ENCODE measurements around the gene ASCC3. TPM values are rescaled to one million over a fixed set of nuclear protein-coding genes. Genes with fewer than 3 reads are reported as not detected.
"Not testable (repeated sequence)": the region's sequence is repeated elsewhere in the genome, so short reads cannot be mapped to it uniquely, and the experiment has no call there.

ASCC3 gene
- total and polyA plus RNA-seq, 12 donors = 3.1 to 46.2 (median 32.4) TPM

DNA sequence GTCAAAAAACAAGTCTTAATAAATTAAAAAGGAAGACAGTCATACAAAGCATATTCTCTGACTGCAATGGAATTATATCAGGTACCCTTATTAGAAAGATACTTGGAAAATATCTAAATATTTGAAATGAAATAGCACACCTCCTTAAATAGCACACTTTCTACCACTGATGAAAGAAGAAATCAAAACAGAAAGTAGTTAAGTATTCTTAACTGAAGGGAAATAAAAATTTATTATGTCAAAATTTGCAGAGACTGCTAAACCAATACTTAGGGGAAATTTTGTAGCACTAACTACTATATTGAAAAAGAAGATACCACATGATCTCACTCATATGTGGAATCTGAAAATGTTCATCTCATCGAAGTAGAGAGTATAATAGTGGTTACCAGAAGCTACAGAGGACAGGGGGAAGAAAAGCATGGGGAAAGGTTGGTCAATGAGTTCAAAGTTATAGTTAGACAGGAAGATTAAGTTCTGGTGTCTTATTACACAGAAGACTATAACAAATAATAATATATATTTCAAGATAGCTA lies 112.2 kb downstream of the ASCC3 start:
- no peaks in the 10 kb centered on the region for H3K27me3 ChIP-seq
- intact Hi-C loops (cut with DNase I) = no loop called here
- no peaks in the 10 kb centered on the region for H3K4me1 ChIP-seq (replicated peaks in 1 of 2)
- TF ChIP-seq POLR2A (IDR thresholded peaks at IDR 0.05) = no peak
- TF ChIP-seq, protein P1, sequence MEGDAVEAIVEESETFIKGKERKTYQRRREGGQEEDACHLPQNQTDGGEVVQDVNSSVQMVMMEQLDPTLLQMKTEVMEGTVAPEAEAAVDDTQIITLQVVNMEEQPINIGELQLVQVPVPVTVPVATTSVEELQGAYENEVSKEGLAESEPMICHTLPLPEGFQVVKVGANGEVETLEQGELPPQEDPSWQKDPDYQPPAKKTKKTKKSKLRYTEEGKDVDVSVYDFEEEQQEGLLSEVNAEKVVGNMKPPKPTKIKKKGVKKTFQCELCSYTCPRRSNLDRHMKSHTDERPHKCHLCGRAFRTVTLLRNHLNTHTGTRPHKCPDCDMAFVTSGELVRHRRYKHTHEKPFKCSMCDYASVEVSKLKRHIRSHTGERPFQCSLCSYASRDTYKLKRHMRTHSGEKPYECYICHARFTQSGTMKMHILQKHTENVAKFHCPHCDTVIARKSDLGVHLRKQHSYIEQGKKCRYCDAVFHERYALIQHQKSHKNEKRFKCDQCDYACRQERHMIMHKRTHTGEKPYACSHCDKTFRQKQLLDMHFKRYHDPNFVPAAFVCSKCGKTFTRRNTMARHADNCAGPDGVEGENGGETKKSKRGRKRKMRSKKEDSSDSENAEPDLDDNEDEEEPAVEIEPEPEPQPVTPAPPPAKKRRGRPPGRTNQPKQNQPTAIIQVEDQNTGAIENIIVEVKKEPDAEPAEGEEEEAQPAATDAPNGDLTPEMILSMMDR (IDR thresholded peaks at IDR 0.05) = no peak
- no peaks in the 10 kb centered on the region for H3K9me3 ChIP-seq (replicated peaks in 1 of 3)
- 89 to 96% (median 94%) methylated on average over 1 of the region's 1 CpG for WGBS, 4 donors
- DNase-seq = no peak
- no peak overlapping the region for H3K27ac ChIP-seq
- no peak overlapping the region for H3K4me3 ChIP-seq
- H3K36me3 ChIP-seq (replicated peaks in 1 of 2) = no peaks in the 10 kb centered on the region

DNA sequence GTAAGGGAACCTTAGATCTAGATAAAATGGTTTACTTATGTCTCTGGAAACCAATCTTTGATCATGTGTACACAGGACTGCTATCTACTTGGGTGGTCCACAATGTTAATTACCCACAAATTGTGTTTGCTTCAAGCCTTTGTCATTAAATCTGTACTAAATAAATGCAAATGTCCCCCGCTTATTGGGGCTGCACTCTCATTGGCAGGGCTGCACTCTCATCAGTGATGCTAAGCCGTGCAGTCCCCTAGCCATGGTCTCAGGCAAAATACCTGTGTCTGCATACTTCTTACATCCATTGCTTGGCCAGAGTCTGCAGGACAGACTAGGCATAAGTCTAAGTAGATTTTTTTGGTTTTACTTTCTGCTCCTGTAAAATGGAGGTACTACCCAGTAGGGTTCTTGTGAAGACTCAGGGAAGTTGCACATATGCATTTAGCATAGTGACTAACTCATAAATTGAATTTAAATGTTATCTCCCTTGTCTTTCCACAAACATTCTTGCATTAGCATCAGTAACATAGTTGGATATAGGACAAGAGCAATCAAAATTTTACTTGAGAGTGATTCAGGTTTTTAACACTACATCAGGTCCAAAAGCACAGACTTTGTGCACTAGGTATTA lies 117.4 kb downstream of the ASCC3 start:
- WGBS, 4 donors = 95 to 100% (median 99%) methylated on average over 2 of the region's 2 CpGs
- intact Hi-C loops (cut with DNase I) = no loop called here
- H3K4me3 ChIP-seq = no peak overlapping the region
- H3K36me3 ChIP-seq (replicated peaks in 1 of 2) = no peaks in the 10 kb centered on the region
- DNase-seq = no peak
- no peaks in the 10 kb centered on the region for H3K27me3 ChIP-seq
- H3K27ac ChIP-seq = no peak overlapping the region
- no peaks in the 10 kb centered on the region for H3K9me3 ChIP-seq (replicated peaks in 1 of 3)
- no peaks in the 10 kb centered on the region for H3K4me1 ChIP-seq (replicated peaks in 1 of 2)
- TF ChIP-seq, protein P1 (IDR thresholded peaks at IDR 0.05) = no peak
- TF ChIP-seq POLR2A (IDR thresholded peaks at IDR 0.05) = no peak

DNA sequence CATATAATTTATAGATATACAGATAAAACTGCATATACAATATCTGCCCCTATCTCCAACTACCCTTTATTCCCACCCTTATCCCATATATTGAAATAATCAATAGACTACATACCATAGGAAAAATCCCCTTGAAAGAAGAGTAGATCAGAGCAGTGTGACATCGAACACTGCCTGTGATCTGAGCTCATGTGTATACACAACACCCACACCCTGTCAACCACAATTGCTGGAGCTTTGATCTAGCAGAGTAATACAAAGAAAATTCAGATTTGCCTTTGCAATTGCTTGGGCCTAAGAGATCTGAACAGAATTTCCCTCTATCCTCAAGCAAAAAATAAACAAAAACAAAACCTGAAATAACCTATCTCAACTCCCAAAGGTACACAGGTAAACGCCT lies 119.3 kb downstream of the ASCC3 start:
- DNase-seq = no peak
- Histone ChIP-seq H3K27me3 (no peaks in the 10 kb centered on the region), H3K9me3 (replicated peaks in 1 of 3) (no peaks in the 10 kb centered on the region), H3K36me3 (replicated peaks in 1 of 2) (no peaks in the 10 kb centered on the region), H3K4me3 (no peak overlapping the region), H3K27ac (no peak overlapping the region), H3K4me1 (replicated peaks in 1 of 2) (no peaks in the 10 kb centered on the region)
- TF ChIP-seq, protein P1 (IDR thresholded peaks at IDR 0.05) = no peak
- TF ChIP-seq POLR2A (IDR thresholded peaks at IDR 0.05) = no peak
- intact Hi-C loops (cut with DNase I) = no loop called here
- WGBS, 4 donors = 93 to 99% (median 94%) methylated on average over 2 of the region's 2 CpGs

DNA sequence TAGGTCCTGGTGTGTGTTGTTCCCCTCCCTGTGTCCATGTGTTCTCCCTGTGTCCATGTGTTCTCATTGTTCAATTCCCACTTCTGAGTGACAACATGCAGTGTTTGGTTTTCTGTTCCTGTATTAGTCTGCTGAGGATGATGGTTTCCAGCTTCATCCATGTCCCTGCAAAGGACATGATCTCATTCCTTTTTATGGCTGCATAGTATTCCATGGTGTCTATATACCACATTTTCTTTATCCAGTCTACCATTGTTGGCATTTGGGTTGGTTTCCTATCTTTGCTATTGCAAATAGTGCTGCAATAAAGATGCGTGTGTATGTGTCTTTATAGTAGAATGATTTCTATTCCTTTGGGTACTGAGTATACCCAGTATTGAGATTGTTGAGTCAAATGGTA lies 122.7 kb downstream of the ASCC3 start:
- H3K27ac ChIP-seq; H3K4me3 ChIP-seq; H3K4me1 ChIP-seq (replicated peaks in 1 of 2); H3K9me3 ChIP-seq (replicated peaks in 1 of 3); H3K27me3 ChIP-seq; DNase-seq; intact Hi-C loops (cut with DNase I); H3K36me3 ChIP-seq (replicated peaks in 1 of 2): not testable (repeated sequence)
- 99 to 100% (median 100%) methylated on average over 1 of the region's 1 CpG for WGBS, 4 donors

DNA sequence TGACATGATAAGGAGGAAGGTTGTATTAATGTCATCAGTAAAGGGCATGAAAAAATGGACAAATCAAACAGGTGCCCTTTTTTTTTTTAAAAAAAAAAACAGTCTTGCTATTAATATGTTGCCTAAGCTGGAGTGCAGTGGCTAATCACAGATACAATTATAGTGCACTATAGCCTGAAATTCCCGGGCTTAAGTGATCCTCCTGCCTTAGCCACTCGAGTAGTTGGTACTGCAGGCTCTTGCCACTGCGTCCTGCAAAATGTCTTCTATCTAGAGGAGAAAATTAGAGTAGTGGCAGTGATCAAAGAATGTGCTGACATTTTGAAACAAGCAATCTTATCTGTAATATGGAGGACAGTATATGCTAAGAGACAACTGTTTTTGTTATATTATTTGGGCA lies 127.7 kb downstream of the ASCC3 start:
- 91 to 97% (median 95%) methylated on average over 3 of the region's 3 CpGs for WGBS, 4 donors
- no peak overlapping the region for H3K27ac ChIP-seq
- intact Hi-C loops (cut with DNase I) = no loop called here
- no peak overlapping the region for H3K4me3 ChIP-seq
- no peaks in the 10 kb centered on the region for H3K27me3 ChIP-seq
- TF ChIP-seq POLR2A (IDR thresholded peaks at IDR 0.05) = no peak
- TF ChIP-seq, protein P1 (IDR thresholded peaks at IDR 0.05) = no peak
- H3K9me3 ChIP-seq (replicated peaks in 1 of 3) = no peaks in the 10 kb centered on the region
- no peaks in the 10 kb centered on the region for H3K4me1 ChIP-seq (replicated peaks in 1 of 2)
- no peaks in the 10 kb centered on the region for H3K36me3 ChIP-seq (replicated peaks in 1 of 2)
- no peak for DNase-seq

Measured in adrenal gland (tissue), 12 donors.